NCI-H1105 (cell line): Measurements from ENCODE around the gene DZIP3.
"Not testable (repeated sequence)": the region's sequence is repeated elsewhere in the genome, so short reads cannot be mapped to it uniquely, and the experiment has no call there.

Experiments
- DNase-seq: peaks from one replicate; lab custom pipeline; 2025; lab: John Stamatoyannopoulos, UW

The DZIP3 gene

GRCh38 chr3:108602249-108602934 is 12.9 kb downstream of the DZIP3 start:
- no peak for DNase-seq

DNA sequence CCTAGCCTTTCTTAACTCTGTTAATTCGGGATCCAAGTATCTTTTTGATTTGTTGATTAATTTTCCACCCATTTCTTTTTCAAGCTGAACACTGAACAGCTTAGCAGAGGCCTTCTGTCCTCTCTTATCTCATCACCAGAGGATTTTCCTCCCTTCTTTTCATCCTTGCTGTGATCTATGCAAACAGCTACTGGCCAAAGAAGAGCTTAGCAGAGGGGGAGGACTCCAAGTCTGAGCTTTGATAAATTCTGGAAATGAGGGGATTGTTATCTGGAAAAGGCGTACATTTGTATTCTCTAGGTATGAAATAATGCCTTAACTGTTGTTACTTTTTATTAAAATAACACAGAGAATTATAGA is 13.4 kb downstream of the DZIP3 start:
- no peak for DNase-seq

- no peak for DNase-seq
These were observed 14.2 kb downstream of the DZIP3 start for GRCh38 chr3:108603691-108604090.

GRCh38 chr3:108605028-108605427 is 15.5 kb downstream of the DZIP3 start:
- DNase-seq: no peak

- DNase-seq: no peak
These were observed 16.0 kb downstream of the DZIP3 start for GRCh38 chr3:108605491-108605890.

GRCh38 chr3:108608750-108609149 is 19.2 kb downstream of the DZIP3 start:
- DNase-seq: no peak

DNA sequence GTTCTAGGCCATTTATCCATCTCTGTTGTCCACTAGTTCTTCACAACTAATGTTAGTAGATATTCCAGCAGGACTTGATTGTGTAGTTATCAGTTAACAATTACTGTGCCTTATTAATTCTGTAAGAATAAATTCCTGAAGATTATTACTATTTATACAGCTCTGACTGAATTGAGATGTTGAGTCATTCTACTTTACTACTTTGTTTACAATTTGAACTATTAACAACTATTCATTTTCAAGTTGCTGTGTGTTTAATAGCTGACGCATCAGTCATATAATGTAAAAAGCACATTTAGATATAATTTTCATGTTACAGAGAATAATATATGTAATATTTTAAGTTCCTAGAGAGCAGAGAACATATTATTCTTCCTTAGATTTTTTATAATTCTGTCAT is 21.1 kb downstream of the DZIP3 start:
- DNase-seq: no peak

- DNase-seq: not testable (repeated sequence)
These were observed 26.6 kb downstream of the DZIP3 start for GRCh38 chr3:108616090-108616489.

DNA sequence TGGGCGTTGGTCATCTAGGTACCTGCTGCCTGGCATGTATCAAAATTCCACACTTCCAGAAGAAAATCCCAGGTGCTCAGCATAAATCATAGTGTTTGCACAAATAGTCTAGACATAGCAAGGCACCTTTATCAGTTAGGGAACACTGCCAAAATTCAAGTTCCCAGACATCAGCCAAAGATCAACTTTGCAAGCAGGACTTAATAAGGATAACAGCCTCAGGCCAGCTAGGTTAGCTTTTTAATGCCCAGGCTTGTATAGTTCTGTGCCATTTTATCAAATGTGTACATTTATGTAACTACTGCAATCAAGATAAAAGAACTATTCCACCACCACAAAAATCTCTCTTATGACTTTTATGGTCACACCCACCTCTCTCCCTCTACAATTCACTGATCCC is 30.7 kb downstream of the DZIP3 start:
- no peak for DNase-seq

GRCh38 chr3:108623504-108623903 is 34.0 kb downstream of the DZIP3 start:
- no peak for DNase-seq

DNA sequence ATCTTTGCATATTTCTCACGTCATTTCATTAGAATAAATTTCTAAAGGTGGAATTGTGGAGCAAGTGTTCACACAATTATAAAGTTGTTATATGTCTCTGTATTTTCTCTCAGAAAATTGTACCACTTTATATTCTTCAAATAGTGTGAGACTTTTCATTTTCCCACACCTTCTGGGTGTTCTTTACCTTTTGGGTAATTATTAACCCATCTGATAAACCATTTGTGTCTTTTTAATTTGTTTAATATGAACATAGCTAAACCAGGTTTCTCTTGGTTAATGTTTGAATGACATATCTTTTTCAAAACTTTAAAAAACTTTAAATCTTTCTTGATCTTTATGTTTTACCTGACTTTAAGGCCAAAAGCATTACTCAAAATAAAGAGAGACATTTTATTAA is 40.5 kb downstream of the DZIP3 start:
- DNase-seq: no peak

DNA sequence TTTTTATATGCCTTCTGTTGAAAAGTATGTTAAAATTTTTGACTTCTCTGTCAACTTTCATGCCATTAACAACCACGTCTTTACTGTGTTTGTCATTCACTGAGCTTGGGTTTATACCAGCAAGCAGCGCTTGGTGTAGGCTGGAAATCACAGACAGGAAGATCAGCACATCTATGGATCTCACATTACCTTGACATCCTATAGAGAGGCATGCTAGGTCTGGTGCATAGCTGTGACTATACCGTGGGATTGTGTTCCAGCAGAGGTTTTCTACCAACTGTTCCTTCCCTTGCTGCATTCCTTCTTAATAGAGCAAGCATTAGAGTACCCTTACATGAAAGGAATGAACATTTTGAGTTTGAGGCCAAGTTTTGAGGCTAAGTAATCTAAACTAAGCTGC is 53.0 kb downstream of the DZIP3 start:
- no peak for DNase-seq

- DNase-seq: no peak
These were observed 55.8 kb downstream of the DZIP3 start for GRCh38 chr3:108645364-108645763.

GRCh38 chr3:108655664-108656063 is 66.1 kb downstream of the DZIP3 start:
- DNase-seq: not testable (repeated sequence)

DNA sequence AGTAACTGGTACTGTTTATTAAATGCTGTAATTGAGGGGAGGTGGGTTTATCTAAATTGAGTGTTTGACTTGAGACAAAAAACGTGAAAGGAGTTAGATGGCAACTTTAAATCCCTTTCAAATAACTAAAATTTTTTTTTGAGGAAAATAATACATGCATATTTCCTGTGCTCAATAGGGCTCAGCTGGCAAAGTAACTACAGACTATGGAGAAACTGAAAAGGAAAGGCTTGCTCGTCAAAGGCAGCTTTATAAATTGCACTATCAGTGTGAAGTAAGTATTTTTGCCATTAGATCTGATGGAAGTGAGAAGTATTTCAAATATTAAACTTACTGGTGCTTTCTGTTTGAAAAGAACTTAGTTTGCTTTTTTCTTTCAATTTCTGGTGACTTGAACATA is 72.2 kb downstream of the DZIP3 start:
- DNase-seq: no peak

DNA sequence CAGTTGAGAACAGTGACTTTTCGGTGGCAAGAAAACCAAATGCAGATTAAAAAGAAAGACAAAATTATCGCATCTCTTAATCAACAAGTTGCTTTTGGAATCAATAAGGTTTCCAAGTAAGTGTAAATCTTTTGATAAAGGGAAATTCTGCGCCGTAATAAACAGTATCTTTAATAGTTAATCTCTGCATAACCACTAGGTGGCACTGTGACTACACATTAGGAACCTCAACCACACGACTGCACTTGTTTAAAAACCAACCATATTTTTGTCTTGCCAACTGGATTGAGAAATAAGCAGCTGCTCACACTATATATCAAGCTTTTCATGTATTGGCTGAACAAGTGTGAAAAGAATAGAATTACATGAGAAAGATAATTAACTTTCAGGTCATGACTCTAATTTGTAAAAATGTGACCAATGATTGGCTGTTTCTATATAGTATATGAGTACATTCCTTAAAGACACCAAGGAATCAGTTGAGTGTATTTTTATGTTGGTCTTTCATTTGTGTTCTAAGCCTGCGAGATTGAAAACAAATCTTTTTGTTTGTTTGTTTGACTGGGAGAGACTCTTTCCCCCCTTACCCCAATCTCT is 72.7 kb downstream of the DZIP3 start:
- DNase-seq: peak; percentile 68

- no peak for DNase-seq
These were observed 74.7 kb downstream of the DZIP3 start for GRCh38 chr3:108664266-108664665.

DNA sequence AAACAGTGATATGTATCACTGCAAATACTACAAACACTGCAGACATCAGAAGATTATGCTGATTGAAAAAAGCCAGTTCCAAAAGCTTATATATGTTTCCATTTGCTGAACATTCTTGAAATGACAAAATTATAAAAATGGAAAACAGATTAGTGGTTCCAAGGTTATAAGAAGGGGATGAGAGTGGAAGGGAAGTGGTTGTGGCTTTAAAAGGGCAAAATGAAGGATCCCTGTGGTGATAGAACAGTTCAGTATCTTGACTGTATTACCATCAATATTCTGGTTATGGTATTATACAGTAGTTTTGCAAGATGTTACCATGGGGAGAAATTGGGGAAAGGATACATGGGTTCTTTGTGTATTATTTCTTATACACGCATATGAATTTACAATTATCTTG is 77.8 kb downstream of the DZIP3 start:
- DNase-seq: no peak

DNA sequence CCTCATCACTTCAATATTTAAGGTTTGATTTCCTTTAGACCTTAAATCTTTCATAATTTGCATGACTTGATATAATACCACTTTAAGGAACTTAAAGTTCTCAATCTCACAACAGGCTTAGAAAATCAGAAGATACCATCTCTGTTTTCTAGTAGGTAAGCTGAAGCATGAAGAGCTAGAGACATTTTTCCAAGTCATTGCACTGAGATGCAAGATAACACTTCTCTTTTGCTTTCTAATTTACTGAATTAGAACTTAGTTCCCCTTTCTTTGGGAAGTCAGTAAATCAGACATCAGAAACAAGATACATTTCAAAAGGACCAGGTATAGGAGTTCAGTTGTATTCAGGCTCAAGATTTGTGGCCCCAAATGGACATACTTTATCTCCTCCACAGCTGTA is 79.7 kb downstream of the DZIP3 start:
- no peak for DNase-seq

DNA sequence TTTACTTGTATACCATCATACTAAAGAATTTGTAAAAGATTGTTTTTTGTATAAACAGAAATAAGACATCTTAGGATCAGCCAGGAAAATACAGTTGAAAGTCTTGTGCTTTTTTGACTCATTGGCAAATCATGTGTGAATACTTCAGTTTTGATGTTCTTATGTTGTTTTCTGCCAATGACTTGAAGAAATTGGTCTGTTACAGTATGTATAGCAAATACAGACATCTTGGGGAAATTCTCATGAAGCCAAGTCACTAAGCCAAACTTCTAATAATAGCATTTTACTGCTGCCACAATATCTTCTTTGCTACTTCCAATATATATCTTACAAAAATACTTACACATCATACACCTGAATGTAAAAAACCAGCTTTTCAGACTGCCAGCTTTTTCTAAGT is 83.2 kb downstream of the DZIP3 start:
- DNase-seq: no peak

- DNase-seq: no peak
These were observed 84.6 kb downstream of the DZIP3 start for GRCh38 chr3:108673988-108674661.

DNA sequence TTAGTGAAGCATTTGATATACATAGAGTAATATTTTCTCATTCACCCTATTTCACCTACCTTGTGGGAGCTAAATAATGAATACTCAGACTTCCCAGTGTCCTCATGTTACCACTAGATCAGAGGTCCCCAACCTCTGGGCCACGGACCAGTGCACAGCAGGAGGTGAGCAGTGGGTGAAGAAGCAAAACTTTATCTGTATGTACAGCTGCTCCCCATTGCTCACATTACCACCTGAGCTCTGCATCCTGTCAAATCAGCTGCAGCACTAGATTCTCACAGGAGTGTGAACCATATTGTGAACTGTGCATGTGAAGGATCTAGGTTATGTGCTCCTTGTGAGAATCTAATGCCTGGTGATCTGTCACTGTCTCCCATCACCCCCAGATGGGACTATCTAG is 88.3 kb downstream of the DZIP3 start:
- no peak for DNase-seq

- DNase-seq: not testable (repeated sequence)
These were observed 102.8 kb downstream of the DZIP3 start for GRCh38 chr3:108692286-108692685.

DNA sequence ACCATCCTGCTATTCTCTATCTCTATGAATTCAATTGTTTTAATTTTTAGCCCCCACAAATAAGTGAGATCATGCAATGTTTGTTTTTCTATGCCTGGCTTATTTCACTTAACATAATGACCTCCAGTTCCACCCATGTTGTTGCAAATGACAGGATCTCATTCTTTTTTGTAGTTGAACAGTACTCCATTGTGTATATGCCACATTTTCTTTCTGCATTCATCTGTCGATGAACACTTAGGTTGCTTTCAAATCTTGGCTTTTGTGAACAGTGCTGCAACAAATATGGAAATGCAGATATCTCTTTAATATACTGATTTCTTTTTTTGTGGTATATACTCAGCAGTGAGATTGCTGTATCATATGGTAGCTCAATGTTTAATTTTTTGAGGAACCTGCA is 108.9 kb downstream of the DZIP3 start:
- DNase-seq: no peak
